Measurements from ENCODE around the gene RBM23. TPM values are rescaled to one million over a fixed set of nuclear protein-coding genes. Genes with fewer than 3 reads are reported as not detected.

Gene RBM23
- total RNA-seq, 1 experiment from 2014 or later: 42.4 TPM

DNA sequence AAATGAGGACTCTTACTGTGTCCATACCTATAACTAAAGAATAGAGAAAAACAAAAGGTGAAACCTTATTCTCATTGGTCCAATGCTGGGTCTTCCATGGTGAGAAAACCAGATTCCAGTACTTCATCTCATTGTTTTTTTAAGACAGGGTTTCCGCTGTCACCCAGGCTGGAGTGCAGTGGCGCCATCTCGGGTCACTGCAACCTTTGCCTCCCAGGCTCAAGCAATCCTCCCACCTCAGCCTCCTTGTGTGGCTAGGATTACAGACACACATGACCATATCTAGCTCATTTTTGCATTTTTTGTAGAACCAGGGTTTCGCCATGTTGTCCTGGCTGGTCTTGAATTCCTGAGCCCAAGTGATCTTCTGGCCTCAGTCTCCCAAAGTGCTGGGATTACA lies 13.3 kb downstream of the RBM23 start (continued):
- TF ChIP-seq ZNF138 (CRISPR knock-in tag; conservative IDR thresholded peaks at IDR 0.05): no peak
- no peak for TF ChIP-seq ZNF425 (CRISPR knock-in tag; conservative IDR thresholded peaks at IDR 0.05)
- no peak for TF ChIP-seq NFATC4 (CRISPR knock-in tag; IDR thresholded peaks at IDR 0.05)
- TF ChIP-seq HMGA2 (CRISPR knock-in tag; IDR thresholded peaks at IDR 0.05): no peak
- no peak for TF ChIP-seq NR2C2 (CRISPR knock-in tag; IDR thresholded peaks at IDR 0.05)
- no peak for TF ChIP-seq GTF2I (CRISPR knock-in tag; conservative IDR thresholded peaks at IDR 0.05)
- TF ChIP-seq CTCF (IDR thresholded peaks at IDR 0.05): no peak
- no peak for TF ChIP-seq E2F5 (CRISPR knock-in tag; IDR thresholded peaks at IDR 0.05)
- TF ChIP-seq SP1 (CRISPR knock-in tag; conservative IDR thresholded peaks at IDR 0.05): no peak
- no peak for TF ChIP-seq TEAD1 (CRISPR knock-in tag; IDR thresholded peaks at IDR 0.05)
- no peak for TF ChIP-seq CDX4 (CRISPR knock-in tag; IDR thresholded peaks at IDR 0.05; ENCODE audit: borderline replicate concordance)

DNA sequence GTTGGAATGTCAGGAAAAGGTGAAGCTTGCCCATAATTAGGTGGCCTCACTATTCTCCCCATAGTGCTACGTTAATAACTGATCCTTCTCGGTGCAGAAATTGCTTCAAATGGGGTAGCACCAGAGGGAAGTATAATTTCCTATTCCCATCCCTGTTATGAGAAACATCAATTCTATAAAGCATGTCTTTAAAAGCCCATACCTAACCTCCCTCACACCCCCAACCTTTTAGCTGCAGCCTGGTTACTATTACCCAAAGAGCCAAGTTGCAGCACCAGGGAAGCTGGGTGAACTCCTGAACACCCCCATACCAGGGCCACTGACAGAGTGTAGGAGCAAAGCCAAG lies 15.2 kb downstream of the RBM23 start:
- Mint-ChIP-seq H3K36me3 (peaks cover 68% of the 10 kb centered on the region), H3K4me3 (no peak overlapping the region), H3K9me3 (no peaks in the 10 kb centered on the region), H3K27ac (no peak overlapping the region), H3K27me3 (ENCODE audit: low read depth) (peaks cover 15% of the 10 kb centered on the region), H3K4me1 (peaks cover 8% of the 10 kb centered on the region)
- DNase-seq (ENCODE audit: low spot score): no peak
- ChIA-PET POLR2A (no interaction called here), CTCF (no interaction called here)
- TF ChIP-seq MXD4 (CRISPR knock-in tag; IDR thresholded peaks at IDR 0.05; ENCODE audit: borderline replicate concordance) (no peak), E2F5 (CRISPR knock-in tag; IDR thresholded peaks at IDR 0.05) (no peak), NFYB (CRISPR knock-in tag; conservative IDR thresholded peaks at IDR 0.05; ENCODE audit: low read depth) (no peak), GRHL2 (CRISPR knock-in tag; IDR thresholded peaks at IDR 0.05; ENCODE audit: insufficient replicate concordance, severe bottlenecking) (no peak), MAX (CRISPR knock-in tag; IDR thresholded peaks at IDR 0.05) (no peak), NR3C1 (CRISPR knock-in tag; conservative IDR thresholded peaks at IDR 0.05; ENCODE audit: low read depth) (no peak), SP1 (CRISPR knock-in tag; conservative IDR thresholded peaks at IDR 0.05) (no peak)
- TF ChIP-seq, protein P1, sequence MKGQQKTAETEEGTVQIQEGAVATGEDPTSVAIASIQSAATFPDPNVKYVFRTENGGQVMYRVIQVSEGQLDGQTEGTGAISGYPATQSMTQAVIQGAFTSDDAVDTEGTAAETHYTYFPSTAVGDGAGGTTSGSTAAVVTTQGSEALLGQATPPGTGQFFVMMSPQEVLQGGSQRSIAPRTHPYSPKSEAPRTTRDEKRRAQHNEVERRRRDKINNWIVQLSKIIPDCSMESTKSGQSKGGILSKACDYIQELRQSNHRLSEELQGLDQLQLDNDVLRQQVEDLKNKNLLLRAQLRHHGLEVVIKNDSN (CRISPR knock-in tag; IDR thresholded peaks at IDR 0.05): no peak
- ATAC-seq: no peak

GRCh38 chr14:22901799-22902198 lies 17.1 kb downstream of the RBM23 start:
- Mint-ChIP-seq H3K27ac (no peak overlapping the region), H3K4me3 (no peak overlapping the region), H3K9me3 (no peaks in the 10 kb centered on the region), H3K27me3 (ENCODE audit: low read depth) (peaks cover 34% of the 10 kb centered on the region), H3K4me1 (peaks cover 8% of the 10 kb centered on the region), H3K36me3 (peaks cover 59% of the 10 kb centered on the region)
- CTCF ChIA-PET: interaction anchor here (0.8 to 4.0 kb wide), 5 partner anchors 19 to 331 kb away, joined by 3 to 52 read pairs (median 7); partner anchors contain the start of gene REM2
- DNase-seq (ENCODE audit: low spot score): no peak
- no peak for ATAC-seq
- POLR2A ChIA-PET: no interaction called here
- TF ChIP-seq AFF4 (CRISPR knock-in tag; IDR thresholded peaks at IDR 0.05; ENCODE audit: borderline replicate concordance) (no peak), CDX4 (CRISPR knock-in tag; IDR thresholded peaks at IDR 0.05; ENCODE audit: borderline replicate concordance) (no peak), ZNF263 (CRISPR knock-in tag; IDR thresholded peaks at IDR 0.05; ENCODE audit: low read depth) (no peak)
- TF ChIP-seq, protein P2, sequence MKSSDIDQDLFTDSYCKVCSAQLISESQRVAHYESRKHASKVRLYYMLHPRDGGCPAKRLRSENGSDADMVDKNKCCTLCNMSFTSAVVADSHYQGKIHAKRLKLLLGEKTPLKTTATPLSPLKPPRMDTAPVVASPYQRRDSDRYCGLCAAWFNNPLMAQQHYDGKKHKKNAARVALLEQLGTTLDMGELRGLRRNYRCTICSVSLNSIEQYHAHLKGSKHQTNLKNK (CRISPR knock-in tag; IDR thresholded peaks at IDR 0.05): no peak

All from WTC11 (cell line).